GM20000 (cell line): Measurements from ENCODE around the gene ROBO4.

ENCODE experiments used
- DNase-seq: peaks from one replicate; pipeline ENCODE4 v3.0.0; 2012; ENCODE audit warnings: low spot score
- TF ChIP-seq, protein P1 (sequence below): IDR thresholded peaks from 2 replicates; pipeline ENCODE4 v1.5.1; 2012; ENCODE audit warnings: mild to moderate bottlenecking, control low read depth; ENCODE audit errors: extremely low read depth, missing control alignments

Gene ROBO4

DNA sequence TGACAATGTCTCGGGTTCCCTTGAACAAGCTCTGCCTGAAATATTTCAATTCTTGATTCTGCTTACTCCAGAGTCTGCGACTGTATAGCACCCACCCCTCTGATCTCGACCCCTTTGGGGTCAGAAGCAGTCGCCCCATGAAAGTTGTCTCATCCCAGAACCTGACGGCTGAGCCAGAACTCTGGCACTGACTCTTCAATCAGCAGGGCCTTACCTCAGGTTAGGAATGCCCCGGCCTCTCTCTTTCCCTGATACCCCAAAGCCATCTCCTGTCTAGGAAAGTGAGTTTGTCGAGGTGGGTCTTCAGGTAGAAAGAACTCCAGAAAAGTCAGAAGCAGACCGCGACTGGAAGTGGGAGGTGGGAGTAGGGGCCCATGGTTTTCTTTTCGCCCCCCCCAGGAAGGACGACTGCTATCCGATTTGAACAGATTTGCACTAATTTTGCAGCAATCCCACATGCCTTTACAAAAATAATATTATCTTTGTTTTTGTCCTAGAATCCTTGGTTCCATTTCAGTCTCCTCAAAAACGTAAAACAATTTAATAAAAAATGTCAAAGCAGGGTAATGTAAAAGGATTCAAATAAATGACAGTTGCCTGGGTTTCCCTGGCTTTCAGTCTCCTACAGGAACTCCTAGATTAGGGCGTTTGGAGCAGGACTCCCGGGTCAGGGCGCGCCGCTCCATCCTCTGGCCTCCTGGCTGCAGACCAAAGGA lies 33.3 kb downstream of the ROBO4 start:
- no peak for DNase-seq
- TF ChIP-seq, protein P1, sequence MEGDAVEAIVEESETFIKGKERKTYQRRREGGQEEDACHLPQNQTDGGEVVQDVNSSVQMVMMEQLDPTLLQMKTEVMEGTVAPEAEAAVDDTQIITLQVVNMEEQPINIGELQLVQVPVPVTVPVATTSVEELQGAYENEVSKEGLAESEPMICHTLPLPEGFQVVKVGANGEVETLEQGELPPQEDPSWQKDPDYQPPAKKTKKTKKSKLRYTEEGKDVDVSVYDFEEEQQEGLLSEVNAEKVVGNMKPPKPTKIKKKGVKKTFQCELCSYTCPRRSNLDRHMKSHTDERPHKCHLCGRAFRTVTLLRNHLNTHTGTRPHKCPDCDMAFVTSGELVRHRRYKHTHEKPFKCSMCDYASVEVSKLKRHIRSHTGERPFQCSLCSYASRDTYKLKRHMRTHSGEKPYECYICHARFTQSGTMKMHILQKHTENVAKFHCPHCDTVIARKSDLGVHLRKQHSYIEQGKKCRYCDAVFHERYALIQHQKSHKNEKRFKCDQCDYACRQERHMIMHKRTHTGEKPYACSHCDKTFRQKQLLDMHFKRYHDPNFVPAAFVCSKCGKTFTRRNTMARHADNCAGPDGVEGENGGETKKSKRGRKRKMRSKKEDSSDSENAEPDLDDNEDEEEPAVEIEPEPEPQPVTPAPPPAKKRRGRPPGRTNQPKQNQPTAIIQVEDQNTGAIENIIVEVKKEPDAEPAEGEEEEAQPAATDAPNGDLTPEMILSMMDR, result no peak

DNA sequence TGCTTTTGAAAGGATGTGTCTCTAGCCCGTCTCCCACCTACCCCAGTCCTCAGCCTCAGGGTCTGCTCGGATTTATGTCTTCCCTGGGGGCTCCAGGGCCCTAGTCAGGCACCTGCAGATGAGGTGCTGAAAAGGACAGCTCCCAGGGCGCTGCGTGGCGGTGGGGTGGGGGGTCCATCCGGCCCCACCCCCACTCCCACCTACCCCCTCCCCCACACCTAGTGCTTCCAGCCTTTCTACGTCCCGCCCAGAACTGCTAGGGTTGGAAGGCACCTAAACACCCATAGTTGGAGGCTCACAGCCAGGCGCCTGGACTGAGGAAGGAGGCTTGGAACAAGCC lies 33.9 kb downstream of the ROBO4 start:
- DNase-seq, result no peak
- TF ChIP-seq, protein P1, result no peak

DNA sequence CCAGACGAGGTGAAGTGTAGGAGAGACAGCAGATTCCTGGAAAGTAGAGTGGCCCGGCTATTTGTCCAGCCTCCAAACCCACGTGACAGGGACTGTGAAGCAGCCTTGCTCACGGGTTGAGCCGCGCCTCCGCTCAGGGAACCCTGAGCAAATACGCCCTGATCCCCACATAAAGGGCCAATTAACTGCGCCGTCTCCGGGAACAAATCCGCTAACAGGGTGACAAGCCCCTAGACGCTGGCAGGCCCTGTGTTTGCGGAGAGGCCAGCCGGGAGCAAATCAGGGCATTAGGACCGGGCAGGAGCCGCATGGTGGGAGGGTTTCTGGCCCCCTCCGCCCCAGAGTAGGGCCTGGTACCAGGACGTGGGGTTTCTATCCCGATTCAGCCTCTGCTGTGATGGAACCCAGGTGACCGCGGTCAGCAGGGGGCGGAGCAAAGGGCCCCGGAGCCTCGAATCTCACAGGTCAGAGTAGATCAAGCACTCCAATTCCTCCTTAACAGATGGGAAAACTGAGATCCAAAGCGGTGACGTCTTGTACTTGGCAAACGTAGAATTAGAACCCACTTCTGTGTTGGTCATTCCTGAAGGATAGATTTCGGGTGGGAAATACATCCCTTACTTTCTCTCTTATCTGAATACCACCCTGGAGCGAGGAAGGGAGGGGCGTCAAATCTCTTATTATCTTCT lies 34.4 kb downstream of the ROBO4 start:
- TF ChIP-seq, protein P1, result no peak
- no peak for DNase-seq

DNA sequence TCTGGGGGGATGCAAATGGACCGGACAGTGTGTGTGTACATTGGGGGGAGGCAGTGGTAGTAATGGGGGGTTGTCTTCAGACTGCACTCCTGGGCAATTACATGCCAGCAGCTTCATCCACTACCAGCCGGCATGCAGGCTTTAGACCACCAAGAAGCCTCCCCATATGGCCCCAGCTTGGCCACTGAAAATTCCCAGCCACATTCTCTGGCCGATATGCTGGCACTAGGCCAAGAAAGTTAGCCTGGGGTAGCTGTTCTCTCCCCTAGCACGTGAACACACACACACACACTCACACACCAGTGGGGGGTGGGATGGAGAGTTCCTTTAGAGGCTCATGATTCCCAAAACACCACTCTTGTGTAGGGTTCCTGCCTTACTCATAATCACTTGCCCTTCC lies 36.0 kb downstream of the ROBO4 start:
- TF ChIP-seq, protein P1, result no peak
- DNase-seq, result no peak

DNA sequence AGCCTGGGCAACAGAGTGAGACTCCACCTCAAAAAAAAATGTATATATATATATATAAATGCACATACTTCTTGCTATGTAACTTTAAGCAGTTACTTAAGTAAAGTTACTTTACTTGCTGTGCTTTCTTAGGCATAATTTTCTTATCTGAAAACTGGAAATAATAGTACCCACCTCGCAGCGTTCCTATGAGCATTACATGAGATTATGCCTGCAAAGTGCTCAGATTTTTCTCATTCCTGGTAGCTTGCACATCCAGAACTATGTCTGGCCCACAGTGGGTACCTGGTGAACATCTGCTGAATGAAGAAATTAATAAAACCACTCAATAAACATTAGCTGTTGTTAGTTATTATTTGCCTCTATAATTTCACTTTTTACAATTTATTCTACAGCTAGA lies 38.5 kb downstream of the ROBO4 start:
- TF ChIP-seq, protein P1, result no peak
- no peak for DNase-seq

DNA sequence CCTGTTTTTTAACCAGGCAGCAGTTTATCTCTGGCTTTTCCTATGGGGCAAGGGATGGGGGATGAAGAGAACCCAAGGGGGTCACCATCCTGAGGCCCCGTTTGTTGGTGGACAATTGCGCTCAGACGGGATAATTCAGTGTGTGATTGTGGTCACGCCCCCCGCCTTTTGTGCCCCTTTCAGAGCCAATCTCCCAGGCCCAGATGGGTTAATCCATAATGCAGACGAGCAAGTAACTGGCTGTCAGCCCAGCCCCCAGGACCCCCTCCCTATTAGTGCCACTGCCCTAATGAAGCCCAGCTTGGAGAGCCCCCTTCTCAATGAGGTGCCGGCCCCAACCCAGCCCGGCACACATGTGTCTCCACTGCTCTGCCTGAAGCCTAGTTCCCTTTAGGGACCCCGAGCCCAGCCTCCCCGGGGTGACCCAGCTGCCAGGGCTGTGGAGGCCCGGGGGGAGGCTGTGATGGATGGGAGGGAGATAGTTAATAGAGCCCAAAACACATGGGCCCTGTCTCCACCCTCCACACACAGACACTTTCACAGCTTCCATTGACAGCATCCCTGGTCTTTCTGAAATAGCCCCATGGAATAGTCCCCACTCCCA lies 51.5 kb downstream of the ROBO4 start:
- TF ChIP-seq, protein P1, result no peak
- DNase-seq, result no peak

DNA sequence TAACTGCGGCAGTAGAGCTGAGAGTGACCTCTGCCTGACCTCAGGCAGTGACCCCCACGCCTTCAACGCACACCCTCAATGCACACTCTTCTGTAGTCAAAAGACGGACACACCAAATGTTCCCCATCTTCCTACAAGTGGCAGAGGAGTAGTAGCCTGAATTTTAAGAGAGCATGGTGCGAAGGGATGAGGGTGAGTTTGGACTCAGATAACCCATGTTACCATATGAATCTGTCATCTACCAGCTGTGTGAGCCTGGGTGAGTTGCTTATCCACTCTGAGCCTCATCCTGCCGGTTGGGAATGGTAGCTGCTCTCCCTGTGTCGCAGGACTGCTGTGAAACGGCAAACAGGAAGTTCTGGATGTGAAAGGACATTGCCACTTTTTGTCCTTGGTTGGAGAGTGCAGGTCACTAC lies 53.0 kb downstream of the ROBO4 start:
- DNase-seq, result no peak
- TF ChIP-seq, protein P1, result no peak
